Measurements from ENCODE around the gene CORO6.

CORO6 gene

GRCh38 chr17:29591737-29592608 is 30.7 kb downstream of the CORO6 start:
- Mint-ChIP-seq H3K27ac (no peak overlapping the region), H3K4me1 (peaks cover 64% of the 10 kb centered on the region), H3K9me3 (no peaks in the 10 kb centered on the region), H3K36me3 (no peaks in the 10 kb centered on the region), H3K4me3 (peak overlapping the region; percentile 80)
- DNase-seq (ENCODE audit: low spot score in 2 of 2) (peak; percentile 88 to 94), ATAC-seq (peak; percentile 52)

- Mint-ChIP-seq H3K9me3 (no peaks in the 10 kb centered on the region), H3K4me1 (peaks cover 71% of the 10 kb centered on the region), H3K36me3 (no peaks in the 10 kb centered on the region), H3K27ac (no peak overlapping the region), H3K4me3 (peak overlapping the region; percentile 80)
- DNase-seq (ENCODE audit: low spot score in 2 of 2) (peak in 1 of 2 donors; percentile 71), ATAC-seq (no peak)
Measured at GRCh38 chr17:29591146-29591736, 31.5 kb downstream of the CORO6 start.

- no peak for ATAC-seq
- Mint-ChIP-seq H3K9me3 (no peaks in the 10 kb centered on the region), H3K4me3 (peak overlapping the region; percentile 80), H3K36me3 (no peaks in the 10 kb centered on the region), H3K27ac (peak overlapping the region; percentile 88), H3K4me1 (peaks cover 76% of the 10 kb centered on the region)
- DNase-seq (ENCODE audit: low spot score in 2 of 2), result no peak
Measured at GRCh38 chr17:29590411-29591145, 32.1 kb downstream of the CORO6 start.

GRCh38 chr17:29589524-29590410 is 32.9 kb downstream of the CORO6 start, which contains the start of gene GIT1:
GIT1 (minus strand) TSS chr17:29589648; CDS start chr17:29589378, 270 bp downstream.
- DNase-seq (ENCODE audit: low spot score in 2 of 2) (peak; percentile 75 to 87), ATAC-seq (peak; percentile 80)
- Mint-ChIP-seq H3K36me3 (no peaks in the 10 kb centered on the region), H3K4me3 (peak within 1 kb of the TSS; percentile 90), H3K9me3 (no peaks in the 10 kb centered on the region), H3K27ac (peak within 1 kb of the TSS; percentile 90), H3K4me1 (peaks cover 79% of the 10 kb centered on the region)

GRCh38 chr17:29588562-29589411 is 33.9 kb downstream of the CORO6 start:
- Mint-ChIP-seq H3K27ac (peak overlapping the region; percentile 90), H3K4me1 (peaks cover 79% of the 10 kb centered on the region)
- DNase-seq (ENCODE audit: low spot score in 2 of 2), result peak in 1 of 2 donors; percentile 77

GRCh38 chr17:29588017-29588561 is 34.6 kb downstream of the CORO6 start:
- Mint-ChIP-seq H3K4me1 (peaks cover 83% of the 10 kb centered on the region), H3K36me3 (peaks cover under 1% of the 10 kb centered on the region), H3K27ac (peak overlapping the region; percentile 90), H3K4me3 (peak overlapping the region; percentile 90), H3K9me3 (no peaks in the 10 kb centered on the region)
- no peak for DNase-seq (ENCODE audit: low spot score in 2 of 2)
- no peak for ATAC-seq

More at GRCh38 chr17:29588562-29589411, 33.9 kb downstream of the CORO6 start:
- peak overlapping the region; percentile 90 for H3K4me3 Mint-ChIP-seq
- H3K9me3 Mint-ChIP-seq, result no peaks in the 10 kb centered on the region
- no peaks in the 10 kb centered on the region for H3K36me3 Mint-ChIP-seq
- ATAC-seq, result peak; percentile 48

GRCh38 chr17:29587591-29587990 is 35.1 kb downstream of the CORO6 start:
- Mint-ChIP-seq H3K9me3 (no peaks in the 10 kb centered on the region), H3K27ac (peak overlapping the region; percentile 90), H3K36me3 (peaks cover 5% of the 10 kb centered on the region), H3K4me1 (peaks cover 80% of the 10 kb centered on the region), H3K4me3 (peak overlapping the region; percentile 90)
- DNase-seq (ENCODE audit: low spot score in 2 of 2) (no peak), ATAC-seq (no peak)

- Mint-ChIP-seq H3K9me3 (no peaks in the 10 kb centered on the region), H3K36me3 (peaks cover 11% of the 10 kb centered on the region), H3K4me3 (peak overlapping the region; percentile 90), H3K27ac (peak overlapping the region; percentile 90), H3K4me1 (peaks cover 72% of the 10 kb centered on the region)
- no peak for DNase-seq (ENCODE audit: low spot score in 2 of 2)
- no peak for ATAC-seq
Measured at GRCh38 chr17:29586676-29587469, 35.8 kb downstream of the CORO6 start.

- ATAC-seq, result no peak
- no peaks in the 10 kb centered on the region for H3K9me3 Mint-ChIP-seq
- H3K4me3 Mint-ChIP-seq, result peak overlapping the region; percentile 35
- H3K4me1 Mint-ChIP-seq, result peaks cover 67% of the 10 kb centered on the region
- no peak for DNase-seq (ENCODE audit: low spot score in 2 of 2)
- peaks cover 22% of the 10 kb centered on the region for H3K36me3 Mint-ChIP-seq
- H3K27ac Mint-ChIP-seq, result peak overlapping the region; percentile 82
Measured at GRCh38 chr17:29585080-29585751, 37.5 kb downstream of the CORO6 start.

- ATAC-seq, result no peak
- Mint-ChIP-seq H3K4me1 (peaks cover 66% of the 10 kb centered on the region), H3K9me3 (no peaks in the 10 kb centered on the region), H3K4me3 (peak overlapping the region; percentile 35), H3K27ac (peak overlapping the region; percentile 82), H3K36me3 (peaks cover 26% of the 10 kb centered on the region)
- DNase-seq (ENCODE audit: low spot score in 2 of 2), result no peak
Measured at GRCh38 chr17:29584452-29585079, 38.1 kb downstream of the CORO6 start.

- Mint-ChIP-seq H3K27ac (peak overlapping the region; percentile 82), H3K9me3 (no peaks in the 10 kb centered on the region), H3K4me3 (no peak overlapping the region), H3K36me3 (peaks cover 36% of the 10 kb centered on the region), H3K4me1 (peaks cover 66% of the 10 kb centered on the region)
- ATAC-seq (no peak), DNase-seq (ENCODE audit: low spot score in 2 of 2) (no peak)
Measured at GRCh38 chr17:29583324-29584248, 39.1 kb downstream of the CORO6 start.

Data from stimulated activated effector memory CD8-positive, alpha-beta T cell treated with anti-CD3 and anti-CD28 coated beads, Interleukin-12 subunit alpha, Interleukin-12 subunit beta, amount 100 ng/mL, for 72 hours (primary cell).